GM04503 (cell line): ENCODE measurements around the gene MAPK13.

Experiments
- DNase-seq: peaks from one replicate; pipeline ENCODE4 v3.0.0-alpha.2; 2012; ENCODE audit warnings: low read depth

MAPK13 gene

DNA sequence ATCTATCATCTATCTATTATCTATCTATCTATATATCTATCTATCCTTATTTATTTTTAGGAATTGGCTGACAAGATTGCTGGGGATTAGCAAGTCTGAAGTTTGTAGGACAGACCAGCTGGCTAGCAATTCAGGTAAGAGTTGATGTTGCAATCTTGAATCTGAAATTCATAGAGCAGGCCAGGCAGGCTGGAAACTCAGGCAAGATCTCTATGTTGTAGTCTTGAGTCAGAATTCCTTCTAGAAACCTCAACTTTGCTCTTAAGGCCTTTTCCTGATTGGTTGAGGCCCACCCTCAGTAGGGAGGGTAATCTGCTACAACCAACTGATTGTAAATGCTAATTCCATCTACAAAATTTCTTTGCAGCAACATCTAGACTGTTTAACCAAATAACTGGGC, 19.2 kb downstream of the MAPK13 start:
- no peak for DNase-seq

DNA sequence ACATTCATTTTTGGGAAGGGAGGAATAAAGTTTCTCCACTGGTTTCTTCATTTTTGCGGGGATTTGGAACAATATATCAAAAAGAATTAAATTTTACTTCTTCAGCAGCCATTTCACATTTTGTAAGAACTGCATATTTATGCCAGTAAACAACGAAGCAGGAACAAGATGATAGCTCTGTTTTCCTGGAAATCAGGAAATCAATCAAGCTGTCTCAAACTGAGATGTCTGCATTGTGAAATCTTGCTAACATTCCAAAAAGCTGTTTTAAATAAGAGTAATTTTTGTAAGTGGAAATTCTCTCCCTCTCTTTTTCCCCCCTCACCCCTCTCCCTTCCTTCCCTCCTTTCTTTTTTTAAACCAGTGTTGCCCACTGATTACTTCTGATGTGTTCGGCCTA, 20.0 kb downstream of the MAPK13 start:
- DNase-seq, result no peak

DNA sequence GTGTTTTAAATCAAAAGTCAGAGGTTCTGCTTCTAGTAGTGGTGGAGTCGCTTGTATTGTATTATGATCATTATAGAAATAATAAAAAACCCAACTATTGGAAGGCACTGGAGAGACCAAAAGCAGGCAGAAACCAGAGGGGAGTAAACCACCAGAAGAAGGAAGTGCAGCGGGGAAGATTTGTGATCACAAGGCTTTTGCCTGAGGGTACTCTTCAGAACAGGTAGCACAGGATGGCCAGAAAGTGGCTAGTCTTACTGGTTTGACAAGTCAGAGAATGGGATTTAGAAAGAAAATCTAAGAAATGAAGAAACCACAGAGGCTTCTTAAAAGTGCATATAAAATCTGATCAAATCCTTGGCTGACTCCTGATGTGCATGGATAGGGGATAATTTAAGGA, 24.0 kb downstream of the MAPK13 start:
- DNase-seq, result no peak

DNA sequence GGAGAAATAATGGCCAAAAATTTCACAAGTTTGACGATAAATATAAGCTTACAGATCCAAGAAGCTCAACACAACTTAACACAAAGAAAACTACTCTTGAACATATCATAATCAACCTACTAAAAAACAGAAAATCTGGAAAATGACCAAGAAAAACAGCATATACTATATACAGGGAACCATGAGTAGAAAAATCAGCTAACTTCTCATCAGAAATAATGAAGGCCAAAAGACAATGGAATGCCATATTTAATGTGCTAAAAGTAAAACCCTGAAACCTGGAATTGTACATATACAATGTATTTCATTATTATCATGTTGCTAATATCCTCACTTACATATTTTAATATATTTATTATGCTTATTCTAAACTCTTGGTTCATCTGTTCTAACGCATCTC, 25.3 kb downstream of the MAPK13 start:
- DNase-seq, result no peak

DNA sequence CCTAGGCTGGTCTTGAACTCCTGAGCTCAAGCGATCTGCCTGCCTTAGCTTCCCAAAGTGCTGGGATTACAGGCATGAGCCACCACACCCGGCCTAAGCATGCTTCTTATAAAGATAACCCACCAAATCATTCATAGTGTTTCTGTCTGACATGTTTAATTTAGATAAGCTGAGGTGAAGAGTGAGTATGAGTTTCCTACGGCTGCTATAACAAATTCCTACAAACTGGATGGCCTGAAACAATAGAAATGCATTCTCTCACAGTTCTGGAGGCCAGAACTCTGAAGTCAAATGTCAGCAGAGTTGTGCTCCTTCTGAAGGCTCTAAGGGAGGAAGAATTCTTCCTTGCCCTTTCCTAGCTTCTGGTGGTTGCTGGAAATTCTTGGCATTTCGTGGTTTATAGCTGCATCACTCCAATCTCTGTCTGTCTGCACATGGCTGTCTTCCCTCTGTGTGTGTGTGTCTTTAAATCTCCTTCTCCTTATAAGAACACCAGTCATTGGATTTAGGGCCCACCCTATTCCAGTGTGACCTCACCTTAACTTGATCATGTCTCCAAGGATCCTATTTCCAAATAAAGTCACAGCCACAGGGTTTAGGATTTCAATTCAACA, 29.9 kb downstream of the MAPK13 start:
- DNase-seq, result peak; percentile 13

DNA sequence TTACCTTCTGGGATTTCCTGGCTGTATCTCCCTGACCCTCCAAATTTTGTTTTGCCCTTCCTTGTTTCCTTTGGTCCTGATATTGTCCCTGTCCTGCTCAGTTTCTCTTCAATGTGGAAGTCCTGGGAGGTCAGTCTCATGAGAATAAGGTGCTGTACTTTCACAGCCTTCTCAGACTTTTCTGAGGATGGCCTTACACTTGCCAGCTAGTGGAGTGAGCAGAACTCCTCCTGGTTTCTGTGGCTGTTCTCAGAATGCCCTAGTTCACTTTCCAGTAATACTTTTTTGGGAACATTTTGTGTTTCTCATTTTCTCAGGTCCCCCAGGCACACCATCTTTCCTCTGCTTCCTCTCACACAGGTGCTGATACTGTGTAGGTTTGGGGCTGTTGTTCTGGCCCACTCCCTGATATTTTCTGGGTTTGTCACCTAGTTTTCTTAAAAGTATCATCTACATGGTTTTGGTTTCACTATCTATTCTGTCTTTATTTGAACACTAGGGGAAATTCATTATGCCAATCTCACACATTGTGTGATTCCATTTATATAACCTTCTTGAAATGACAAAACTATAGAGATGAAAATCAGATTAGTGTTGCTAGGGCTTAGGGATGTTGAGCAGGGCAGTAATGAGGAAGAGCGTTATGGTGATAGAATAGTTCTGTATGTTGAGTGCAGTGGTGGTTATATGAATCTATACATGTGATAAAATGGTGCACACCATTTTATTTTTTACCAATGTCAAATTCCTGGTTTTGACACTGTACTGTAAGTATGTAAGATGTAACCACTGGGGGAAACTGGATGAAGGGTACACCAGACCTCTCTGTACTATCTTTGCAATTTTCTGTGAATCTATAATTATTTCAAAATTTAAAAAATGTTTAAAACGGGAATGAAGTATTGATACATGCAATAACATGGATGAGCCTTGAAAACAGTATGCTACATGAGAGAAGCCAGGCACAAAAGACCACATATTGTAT, 39.0 kb downstream of the MAPK13 start:
- DNase-seq, result no peak

DNA sequence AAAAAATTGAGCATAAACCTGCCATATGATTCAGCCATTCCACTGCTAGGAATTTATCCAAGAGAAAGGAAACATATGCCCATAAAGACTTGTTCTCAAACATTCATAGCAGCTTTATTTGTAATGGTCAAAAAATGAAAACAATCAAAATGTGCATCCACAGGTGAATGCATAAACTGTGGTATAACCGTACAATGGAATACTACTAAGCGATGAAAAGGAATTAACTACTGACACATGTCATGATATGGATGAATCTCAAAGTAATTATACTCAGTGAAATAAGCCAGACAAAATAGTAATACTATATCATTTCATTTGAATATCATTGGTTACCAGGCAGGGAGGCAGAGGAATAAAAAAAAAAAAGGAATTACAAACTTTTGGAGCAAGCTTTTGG, 40.4 kb downstream of the MAPK13 start:
- no peak for DNase-seq

DNA sequence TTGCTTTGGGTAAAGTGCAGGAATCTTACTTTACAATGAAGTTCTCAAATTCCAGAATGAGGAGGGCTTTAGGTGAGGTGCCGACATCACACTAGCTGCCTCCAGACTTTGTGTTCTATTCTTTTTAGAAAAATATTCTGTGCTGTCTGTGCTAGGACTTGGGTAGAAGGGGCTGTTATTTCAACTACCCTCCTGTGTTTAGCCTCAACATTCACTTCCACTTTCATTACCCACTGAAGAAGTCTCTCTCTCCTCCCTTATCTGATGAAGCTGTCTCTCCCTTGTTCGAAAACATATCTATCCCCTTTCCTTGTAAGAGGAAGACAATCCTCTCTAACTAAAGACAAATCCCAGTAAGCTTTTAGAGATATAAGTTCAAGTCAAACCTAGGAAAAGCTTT, 41.3 kb downstream of the MAPK13 start:
- no peak for DNase-seq

DNA sequence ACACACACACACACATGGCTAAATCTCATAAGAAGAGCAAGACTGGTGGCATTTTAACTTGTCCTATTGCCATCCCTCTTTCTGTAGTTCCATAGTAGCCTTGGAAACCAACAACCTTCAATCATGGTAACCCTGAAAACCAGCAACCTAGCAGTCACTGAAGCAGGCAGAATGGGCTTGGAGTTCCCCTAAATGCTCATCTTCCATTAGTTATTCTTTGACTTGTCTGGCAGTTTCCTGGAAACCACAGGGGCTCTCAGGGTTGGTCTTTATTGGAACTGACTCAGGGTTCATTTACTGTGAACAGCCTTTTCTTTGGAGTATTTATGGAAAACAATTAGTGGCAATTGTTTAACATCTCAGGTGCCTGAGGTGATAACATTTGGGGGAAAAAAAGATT, 46.9 kb downstream of the MAPK13 start:
- no peak for DNase-seq

DNA sequence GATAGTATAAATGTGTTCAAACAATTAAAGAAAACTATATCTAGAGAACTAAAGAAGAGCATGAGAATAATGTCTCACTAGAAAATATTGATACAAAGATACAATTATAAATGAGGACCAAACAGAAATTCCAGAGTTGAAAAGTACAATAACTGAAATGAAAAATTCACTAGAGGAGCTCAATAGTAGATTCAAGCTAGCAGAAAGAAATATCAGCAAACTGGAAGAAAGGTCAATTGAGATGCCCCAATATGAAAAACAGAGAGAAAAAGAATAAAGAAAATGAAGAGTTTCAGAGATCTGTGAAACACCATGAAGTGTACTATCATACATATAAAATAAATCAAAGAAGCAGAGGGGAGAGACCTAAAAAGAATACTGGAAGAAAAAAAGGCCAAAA, 48.2 kb downstream of the MAPK13 start:
- DNase-seq, result no peak

DNA sequence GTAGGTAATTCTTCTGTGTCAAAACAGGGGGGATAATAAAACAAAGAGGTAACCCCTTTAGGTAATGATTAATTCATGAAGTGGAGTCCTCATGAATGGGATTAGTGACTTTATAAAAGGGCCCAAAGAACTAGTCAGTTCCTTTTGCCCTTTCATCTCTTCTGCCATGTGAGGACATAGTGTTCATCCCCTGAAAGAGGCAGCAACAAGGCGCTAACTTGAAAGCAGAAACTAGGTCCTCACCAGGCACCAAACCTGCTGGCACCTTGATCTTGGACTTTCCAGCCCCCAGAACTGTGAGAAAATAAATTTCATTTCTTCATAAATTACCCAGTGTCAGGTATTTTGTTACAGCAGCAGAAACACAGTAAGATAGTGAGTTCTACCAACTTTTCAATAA, 49.8 kb downstream of the MAPK13 start:
- no peak for DNase-seq

DNA sequence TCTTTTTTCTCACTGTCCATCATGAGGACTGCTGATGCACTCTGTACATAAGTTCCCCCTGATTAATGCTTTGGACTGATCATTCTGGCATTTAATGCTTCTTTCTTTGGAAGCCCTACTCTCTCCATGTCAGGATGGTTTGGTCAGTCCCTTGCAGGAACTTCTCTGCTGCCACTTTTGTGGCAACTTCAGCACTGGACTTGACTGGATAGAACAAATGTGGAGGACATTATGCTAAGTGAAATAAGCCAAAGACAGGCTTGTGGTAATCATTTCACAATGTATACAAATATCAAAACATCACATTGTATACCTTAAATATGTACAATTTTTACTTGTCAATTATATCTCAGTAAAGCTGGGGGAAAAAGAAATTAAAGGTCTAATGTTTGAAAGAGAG, 54.0 kb downstream of the MAPK13 start:
- no peak for DNase-seq

DNA sequence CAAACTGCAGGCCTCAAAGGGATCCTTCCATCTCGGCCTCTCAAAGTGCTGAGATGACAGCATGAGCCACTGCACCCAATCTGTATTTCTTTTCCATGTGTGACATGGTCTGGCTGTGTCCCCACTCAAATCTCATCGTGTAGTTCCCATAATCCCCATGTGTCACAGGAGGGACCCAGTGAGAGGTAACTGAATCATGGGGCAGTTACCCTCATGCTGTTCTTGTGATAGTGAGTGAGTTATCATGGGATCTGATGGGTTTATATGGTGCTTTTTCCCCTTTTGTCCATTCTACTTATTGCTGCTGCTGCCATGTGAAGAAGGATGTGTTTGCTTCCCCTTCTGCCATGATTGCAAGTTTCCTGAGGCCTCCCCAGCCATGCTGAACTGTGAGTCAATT, 55.9 kb downstream of the MAPK13 start:
- no peak for DNase-seq

DNA sequence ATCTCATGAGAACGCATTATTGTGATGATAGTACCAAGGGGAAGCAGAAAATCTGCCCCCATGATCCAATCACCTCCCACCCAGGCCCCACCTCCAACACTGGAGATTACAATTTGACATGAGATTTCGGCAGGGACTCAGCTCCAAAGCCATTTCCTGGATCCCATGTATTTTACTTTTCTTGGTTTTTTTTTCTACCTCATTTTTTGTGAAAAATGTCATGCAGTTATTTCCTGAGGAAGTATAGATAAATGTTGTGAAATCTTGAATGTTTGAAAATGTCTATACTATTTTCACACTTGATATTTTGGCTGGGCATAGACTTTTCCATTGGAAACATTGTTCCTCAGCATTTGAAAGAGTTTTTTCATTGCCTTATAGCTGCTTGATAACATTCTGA, 57.1 kb downstream of the MAPK13 start:
- DNase-seq, result no peak
